Measurements from ENCODE around the gene IL22RA2.

IL22RA2 gene

DNA sequence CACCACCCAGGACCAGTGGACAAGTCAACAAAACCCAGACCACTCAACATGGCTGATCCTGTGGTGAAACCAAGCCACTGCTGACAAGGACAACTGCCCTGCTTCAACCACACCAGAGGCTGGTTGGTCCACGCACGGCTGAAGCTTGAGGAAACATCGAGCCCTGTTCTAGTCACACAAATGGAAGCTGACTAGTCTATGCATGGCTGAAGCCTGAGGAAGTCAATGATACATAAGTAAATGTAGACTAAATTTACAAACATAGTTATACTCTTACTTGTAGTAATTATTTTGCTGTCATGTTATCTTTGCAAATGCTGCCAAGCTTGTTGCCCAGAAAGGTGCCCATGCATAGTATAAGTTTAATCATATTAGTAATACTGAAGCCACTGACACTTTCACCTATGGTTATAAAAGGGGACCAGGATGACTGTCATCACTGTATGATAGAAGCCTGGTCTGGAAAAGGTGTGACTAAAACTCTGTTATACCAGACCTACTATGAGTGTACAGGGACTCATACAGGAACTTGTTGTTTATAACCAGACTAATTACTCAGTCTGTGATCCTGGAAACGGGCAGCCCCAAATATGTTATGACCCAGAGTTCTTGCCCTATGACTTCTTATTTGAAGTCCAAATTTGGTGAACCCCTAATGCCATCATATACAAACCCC, 5.6 kb downstream of the IL22RA2 start:
- DNase-seq (ENCODE audit: low read depth, low spot score): no peak

DNA sequence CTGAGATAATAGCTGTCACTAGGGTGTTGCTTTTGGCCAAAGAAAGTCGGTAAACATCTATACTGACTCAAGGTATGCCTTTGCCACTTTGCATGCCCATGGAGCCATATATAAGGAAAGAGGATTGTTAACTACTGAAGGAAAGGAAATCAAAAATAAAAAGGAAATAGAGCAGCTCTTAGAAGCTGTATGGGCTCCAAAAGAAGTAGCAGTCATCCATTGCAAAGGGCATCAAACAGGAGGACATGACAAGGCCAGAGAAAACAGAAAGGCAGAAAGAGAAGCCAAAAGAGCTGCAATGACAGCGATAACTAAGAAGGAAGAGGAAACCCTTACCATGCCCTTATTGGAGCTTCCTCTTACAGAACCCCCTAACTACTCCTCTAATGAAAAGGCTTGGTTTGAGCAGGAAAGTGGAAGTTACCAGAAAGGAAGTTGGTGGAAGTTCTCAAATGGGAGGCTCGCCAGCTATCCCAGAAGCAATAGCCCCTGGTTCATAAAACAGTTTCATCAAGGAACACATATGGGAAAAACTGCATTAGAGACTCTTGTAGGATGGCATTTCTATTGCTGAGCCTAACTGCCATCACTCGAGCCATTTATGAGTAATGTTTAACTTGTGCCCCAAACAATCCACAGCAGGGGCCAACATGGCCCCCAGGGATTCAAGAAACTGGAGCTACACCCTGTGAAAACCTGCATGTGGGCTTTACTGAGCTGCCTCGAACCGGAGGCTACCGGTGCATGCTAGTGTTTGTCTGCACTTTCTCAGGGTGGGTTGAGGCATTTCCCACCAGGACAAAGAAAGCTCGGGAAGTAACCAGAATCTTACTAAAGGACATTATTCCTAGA, 7.0 kb downstream of the IL22RA2 start:
- DNase-seq (ENCODE audit: low read depth, low spot score): no peak

- no peak for DNase-seq (ENCODE audit: low read depth, low spot score)
These were observed 7.8 kb downstream of the IL22RA2 start for GRCh38 chr6:137165375-137166246.

DNA sequence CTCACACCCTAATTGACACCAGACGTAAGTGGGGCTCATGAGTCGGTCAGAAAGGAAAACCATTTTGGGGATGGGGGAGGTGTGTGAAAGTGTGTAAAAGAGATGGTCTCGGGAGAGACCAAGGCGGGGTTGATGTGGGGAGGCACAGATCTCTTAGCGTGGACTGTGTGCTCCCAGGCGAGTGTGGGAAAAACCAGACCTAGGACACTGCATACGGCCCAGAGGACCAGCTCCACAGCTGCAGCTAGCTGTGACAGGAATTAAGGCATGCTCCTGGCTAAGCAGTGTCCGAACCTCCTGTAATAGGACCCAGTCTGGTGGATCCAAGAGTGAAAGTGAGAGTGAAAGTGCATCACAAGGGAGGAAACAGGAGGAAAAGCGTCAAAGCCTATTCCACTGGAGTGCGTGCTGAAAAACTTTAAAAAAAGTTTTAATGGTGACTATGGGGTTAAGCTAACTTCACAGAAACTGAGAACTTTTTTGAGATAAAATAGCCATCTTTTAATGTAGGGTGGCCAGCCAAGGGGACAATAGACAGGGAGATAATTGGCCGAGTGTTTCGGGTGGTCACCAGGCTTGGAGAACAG, 9.6 kb downstream of the IL22RA2 start:
- no peak for DNase-seq (ENCODE audit: low read depth, low spot score)

DNA sequence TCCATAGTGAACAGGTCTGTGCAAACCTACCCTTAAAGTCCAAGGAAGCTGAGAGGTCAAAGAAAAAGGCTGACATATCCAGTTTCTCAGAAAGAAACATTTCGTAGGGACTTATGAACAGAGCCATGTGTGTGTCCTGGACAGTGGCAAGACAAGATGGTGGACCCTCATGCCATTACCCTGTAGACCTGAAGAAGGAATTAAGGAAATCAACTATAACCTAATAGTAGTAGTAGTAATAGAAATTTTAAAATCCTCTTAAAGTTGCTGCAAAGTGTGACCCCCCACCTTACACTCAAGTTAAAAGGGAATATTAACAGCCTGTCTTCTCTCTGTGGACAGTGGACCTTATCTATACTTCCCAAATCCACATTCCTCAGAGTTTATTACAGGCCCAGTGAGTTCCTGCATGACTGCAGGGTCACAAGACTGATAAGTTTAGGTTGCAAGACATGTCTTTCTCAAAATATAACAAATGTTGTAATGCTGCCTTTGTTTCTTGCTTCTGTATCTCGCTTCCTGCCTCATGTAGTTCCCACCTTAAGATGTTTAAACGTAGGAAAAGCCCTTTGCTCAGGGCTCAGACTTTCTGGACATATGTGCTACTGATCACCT, 10.6 kb downstream of the IL22RA2 start:
- no peak for DNase-seq (ENCODE audit: low read depth, low spot score)

- DNase-seq (ENCODE audit: low read depth, low spot score): no peak
These were observed 11.5 kb downstream of the IL22RA2 start for GRCh38 chr6:137161949-137162348.

DNA sequence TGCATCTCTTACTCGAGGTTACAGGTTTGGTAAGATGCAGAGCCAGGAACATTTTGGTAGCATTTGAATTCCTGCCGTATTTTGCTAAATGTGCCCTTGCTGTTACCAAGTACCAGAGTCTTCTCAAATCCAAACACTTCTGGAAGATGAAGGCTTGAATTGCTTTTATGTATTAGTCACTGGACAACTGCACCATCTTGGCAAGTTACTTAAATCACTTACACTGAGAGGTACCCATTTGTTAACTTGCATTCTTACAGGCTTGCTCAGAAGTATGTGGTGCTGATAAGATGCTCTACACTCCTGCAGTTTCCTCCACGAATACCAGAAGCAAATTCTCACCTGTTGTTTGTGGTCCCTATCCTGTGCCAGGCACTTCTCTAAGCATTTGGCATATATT, 12.7 kb downstream of the IL22RA2 start:
- DNase-seq (ENCODE audit: low read depth, low spot score): no peak

- DNase-seq (ENCODE audit: low read depth, low spot score): no peak
These were observed 13.5 kb downstream of the IL22RA2 start for GRCh38 chr6:137159912-137160311.

- no peak for DNase-seq (ENCODE audit: low read depth, low spot score)
These were observed 15.8 kb downstream of the IL22RA2 start for GRCh38 chr6:137157601-137158000.

GRCh38 chr6:137156650-137157049, 16.8 kb downstream of the IL22RA2 start:
- no peak for DNase-seq (ENCODE audit: low read depth, low spot score)

GRCh38 chr6:137155830-137156229, 17.6 kb downstream of the IL22RA2 start:
- no peak for DNase-seq (ENCODE audit: low read depth, low spot score)

GRCh38 chr6:137150072-137150471, 23.4 kb downstream of the IL22RA2 start:
- no peak for DNase-seq (ENCODE audit: low read depth, low spot score)

GRCh38 chr6:137149035-137149393, 24.4 kb downstream of the IL22RA2 start:
- DNase-seq (ENCODE audit: low read depth, low spot score): no peak

DNA sequence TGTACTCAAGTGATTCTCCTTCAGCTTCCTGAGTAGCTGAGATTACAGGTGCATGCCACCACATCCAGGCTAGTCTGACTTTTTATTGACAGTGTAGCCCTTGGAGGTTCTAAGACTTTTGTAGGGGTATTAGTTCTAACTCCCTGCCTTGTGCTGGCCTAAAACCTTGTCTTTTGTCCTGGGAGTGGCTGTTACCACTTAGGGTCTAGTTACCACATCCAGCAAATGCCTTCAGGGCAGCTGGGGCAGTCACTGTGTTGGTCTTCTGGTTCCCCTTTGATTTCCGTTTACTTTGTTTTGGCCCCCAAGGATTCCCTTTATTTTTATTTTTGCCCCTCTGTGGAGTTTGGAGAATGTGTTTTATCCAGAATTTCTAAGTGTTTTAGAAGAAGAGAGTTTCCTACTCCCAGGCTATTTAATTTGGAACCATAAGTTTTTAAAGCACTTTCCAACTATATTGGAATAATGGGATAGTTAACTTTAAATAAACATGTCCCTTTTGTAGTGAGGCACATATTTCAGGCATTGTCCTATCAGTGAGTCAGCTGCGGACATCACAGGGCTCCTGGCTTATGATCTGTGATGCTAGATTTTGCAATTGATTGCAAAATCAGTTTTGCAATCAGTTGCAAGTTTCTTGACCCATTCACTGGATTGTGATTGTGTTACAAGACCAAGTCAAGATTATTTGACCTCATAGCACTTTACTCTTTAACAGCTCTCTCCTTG, 25.0 kb downstream of the IL22RA2 start:
- DNase-seq (ENCODE audit: low read depth, low spot score): peak; percentile 27

- DNase-seq (ENCODE audit: low read depth, low spot score): no peak
These were observed 26.2 kb downstream of the IL22RA2 start for GRCh38 chr6:137147195-137147594.

DNA sequence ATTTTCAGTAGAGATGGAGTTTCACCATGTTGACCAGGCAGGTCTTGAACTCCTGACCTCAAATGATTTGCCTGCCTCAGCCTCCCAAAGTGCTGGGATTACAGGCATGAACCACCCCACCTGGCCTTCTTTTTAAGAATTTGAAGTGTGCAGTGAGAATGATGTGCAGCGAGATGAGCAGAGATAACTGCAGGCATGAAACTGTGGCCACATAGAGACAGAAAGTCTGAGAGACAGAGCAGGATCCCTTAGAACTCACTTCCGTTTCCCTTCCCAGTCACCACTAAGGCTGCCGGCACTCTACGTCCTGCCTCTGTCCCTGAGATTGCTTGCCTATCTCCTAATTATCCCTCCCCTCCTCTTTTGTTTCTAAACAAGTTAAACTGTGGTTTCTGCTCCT, 27.2 kb downstream of the IL22RA2 start:
- DNase-seq (ENCODE audit: low read depth, low spot score): no peak

- DNase-seq (ENCODE audit: low read depth, low spot score): no peak
These were observed 28.0 kb downstream of the IL22RA2 start for GRCh38 chr6:137145421-137145820.

DNA sequence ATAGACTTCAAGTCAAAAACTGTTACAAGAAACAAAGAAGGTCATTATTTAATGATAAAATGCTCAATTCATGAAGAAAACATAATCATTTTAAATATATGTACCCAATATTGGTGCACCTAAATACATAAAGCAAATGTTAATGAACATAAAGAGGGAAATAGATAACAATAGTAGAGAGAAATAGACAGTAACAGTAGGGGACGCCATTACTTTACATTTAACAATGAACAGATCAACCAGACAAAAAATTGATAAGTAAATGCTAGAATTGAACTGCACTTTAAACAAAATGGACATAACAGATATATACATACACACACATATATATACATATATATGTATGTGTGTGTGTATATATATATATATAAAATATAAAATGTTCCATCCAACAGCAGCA, 37.4 kb downstream of the IL22RA2 start:
- no peak for DNase-seq (ENCODE audit: low read depth, low spot score)

DNA sequence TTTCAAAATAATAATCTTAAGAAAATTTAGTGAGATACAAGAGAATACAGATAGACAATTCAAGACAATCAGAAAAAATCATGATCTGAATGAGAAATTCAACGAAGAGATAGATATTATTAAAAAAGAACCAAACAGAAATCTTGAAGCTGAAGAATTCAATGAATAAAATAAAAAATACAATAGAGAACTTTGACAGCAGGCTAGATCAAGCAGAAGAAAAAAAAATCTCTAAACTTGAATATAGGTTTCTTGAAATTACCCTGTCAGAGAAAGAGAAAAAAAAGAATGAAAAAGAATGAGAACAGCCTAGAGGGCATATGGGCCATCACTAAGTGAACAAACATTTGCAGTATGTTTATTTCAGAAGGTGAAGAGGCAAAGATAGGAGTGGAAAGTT, 39.0 kb downstream of the IL22RA2 start:
- DNase-seq (ENCODE audit: low read depth, low spot score): no peak

DNA sequence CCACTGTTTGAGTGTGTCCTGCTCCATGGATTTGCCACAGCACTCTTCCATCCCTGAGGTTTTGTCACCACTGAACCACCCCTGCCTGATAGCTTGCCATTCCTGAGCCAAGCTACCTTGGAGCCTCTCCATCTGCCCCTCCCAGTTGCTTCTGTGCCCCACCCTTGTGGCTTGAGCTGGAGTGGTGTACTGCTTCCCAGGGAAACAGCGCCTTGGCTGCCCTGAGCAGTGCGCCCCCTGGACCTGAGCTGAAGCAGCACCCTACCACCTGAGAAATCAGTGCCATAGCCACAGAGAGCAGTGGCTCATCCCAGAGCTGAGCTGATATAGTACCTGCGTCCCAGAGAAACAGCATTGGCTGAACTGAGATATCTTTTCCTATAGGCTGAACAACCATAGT, 40.3 kb downstream of the IL22RA2 start:
- DNase-seq (ENCODE audit: low read depth, low spot score): no peak
